Measurements from ENCODE around the gene TRIM29.

Gene TRIM29, protein sequence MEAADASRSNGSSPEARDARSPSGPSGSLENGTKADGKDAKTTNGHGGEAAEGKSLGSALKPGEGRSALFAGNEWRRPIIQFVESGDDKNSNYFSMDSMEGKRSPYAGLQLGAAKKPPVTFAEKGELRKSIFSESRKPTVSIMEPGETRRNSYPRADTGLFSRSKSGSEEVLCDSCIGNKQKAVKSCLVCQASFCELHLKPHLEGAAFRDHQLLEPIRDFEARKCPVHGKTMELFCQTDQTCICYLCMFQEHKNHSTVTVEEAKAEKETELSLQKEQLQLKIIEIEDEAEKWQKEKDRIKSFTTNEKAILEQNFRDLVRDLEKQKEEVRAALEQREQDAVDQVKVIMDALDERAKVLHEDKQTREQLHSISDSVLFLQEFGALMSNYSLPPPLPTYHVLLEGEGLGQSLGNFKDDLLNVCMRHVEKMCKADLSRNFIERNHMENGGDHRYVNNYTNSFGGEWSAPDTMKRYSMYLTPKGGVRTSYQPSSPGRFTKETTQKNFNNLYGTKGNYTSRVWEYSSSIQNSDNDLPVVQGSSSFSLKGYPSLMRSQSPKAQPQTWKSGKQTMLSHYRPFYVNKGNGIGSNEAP

DNA sequence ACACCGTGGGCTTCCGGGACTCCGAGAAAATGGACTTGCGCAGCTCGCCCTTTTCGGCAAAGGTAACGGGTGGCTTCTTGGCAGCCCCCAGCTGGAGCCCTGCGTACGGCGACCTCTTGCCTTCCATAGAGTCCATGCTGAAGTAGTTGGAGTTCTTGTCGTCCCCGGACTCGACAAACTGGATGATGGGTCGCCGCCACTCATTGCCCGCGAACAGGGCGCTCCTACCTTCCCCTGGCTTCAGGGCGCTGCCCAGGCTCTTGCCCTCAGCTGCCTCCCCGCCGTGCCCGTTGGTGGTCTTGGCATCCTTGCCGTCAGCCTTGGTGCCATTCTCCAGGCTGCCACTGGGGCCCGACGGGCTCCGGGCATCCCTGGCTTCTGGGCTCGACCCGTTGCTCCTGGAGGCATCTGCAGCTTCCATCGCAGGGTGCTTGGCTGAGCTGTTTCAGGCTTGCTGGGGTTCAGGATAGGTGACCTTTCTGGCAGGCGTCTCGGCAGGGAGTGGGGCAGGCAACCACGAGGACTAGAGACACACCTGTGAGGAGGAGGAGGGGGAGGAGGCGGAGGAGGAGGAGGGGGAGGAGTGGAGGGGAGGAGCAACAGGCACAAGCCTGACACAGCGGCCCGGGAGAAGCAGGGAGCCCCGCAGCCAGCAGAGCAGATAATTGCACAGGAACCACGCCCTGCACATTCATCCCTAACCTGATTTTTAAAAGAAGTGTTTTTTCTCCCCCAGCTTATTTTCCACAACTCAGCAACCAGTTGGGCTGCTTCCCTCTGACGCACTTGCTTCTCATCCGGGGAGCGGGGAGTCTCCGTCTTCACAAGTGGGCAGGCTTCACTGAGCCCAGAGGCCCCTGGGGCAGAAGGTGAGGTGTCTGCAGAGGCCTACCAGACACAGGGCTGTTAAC is at the start of gene TRIM29:
Gene TRIM29 (minus strand): TSS at position 503 of the 911 bp plus-strand sequence. CDS start 82 bp downstream, at position 421.
- peak; percentile 20 for DNase-seq (ENCODE audit: low spot score)
- in situ Hi-C loops (cut with MboI; ENCODE audit: low sequenced_read_pairs, unreplicated experiment) = no loop called here
- TF ChIP-seq, protein P1, sequence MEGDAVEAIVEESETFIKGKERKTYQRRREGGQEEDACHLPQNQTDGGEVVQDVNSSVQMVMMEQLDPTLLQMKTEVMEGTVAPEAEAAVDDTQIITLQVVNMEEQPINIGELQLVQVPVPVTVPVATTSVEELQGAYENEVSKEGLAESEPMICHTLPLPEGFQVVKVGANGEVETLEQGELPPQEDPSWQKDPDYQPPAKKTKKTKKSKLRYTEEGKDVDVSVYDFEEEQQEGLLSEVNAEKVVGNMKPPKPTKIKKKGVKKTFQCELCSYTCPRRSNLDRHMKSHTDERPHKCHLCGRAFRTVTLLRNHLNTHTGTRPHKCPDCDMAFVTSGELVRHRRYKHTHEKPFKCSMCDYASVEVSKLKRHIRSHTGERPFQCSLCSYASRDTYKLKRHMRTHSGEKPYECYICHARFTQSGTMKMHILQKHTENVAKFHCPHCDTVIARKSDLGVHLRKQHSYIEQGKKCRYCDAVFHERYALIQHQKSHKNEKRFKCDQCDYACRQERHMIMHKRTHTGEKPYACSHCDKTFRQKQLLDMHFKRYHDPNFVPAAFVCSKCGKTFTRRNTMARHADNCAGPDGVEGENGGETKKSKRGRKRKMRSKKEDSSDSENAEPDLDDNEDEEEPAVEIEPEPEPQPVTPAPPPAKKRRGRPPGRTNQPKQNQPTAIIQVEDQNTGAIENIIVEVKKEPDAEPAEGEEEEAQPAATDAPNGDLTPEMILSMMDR (IDR thresholded peaks at IDR 0.05; ENCODE audit: borderline replicate concordance, control extremely low read depth, extremely low read depth, insufficient read depth, missing control alignments) = no peak

- in situ Hi-C loops (cut with MboI; ENCODE audit: low sequenced_read_pairs, unreplicated experiment) = no loop called here
Measured at GRCh38 chr11:120186774-120187591, 49.1 kb upstream of the TRIM29 start.

GRCh38 chr11:120186456-120186773 is 48.5 kb upstream of the TRIM29 start:
- DNase-seq (ENCODE audit: low spot score) = no peak
- TF ChIP-seq, protein P1 (IDR thresholded peaks at IDR 0.05; ENCODE audit: borderline replicate concordance, control extremely low read depth, extremely low read depth, insufficient read depth, missing control alignments) = no peak
- in situ Hi-C loops (cut with MboI; ENCODE audit: low sequenced_read_pairs, unreplicated experiment) = no loop called here

More at GRCh38 chr11:120186774-120187591, 49.1 kb upstream of the TRIM29 start:
- DNase-seq (ENCODE audit: low spot score) = peak; percentile 64
- TF ChIP-seq, protein P1 (IDR thresholded peaks at IDR 0.05; ENCODE audit: borderline replicate concordance, control extremely low read depth, extremely low read depth, insufficient read depth, missing control alignments) = no peak

DNA sequence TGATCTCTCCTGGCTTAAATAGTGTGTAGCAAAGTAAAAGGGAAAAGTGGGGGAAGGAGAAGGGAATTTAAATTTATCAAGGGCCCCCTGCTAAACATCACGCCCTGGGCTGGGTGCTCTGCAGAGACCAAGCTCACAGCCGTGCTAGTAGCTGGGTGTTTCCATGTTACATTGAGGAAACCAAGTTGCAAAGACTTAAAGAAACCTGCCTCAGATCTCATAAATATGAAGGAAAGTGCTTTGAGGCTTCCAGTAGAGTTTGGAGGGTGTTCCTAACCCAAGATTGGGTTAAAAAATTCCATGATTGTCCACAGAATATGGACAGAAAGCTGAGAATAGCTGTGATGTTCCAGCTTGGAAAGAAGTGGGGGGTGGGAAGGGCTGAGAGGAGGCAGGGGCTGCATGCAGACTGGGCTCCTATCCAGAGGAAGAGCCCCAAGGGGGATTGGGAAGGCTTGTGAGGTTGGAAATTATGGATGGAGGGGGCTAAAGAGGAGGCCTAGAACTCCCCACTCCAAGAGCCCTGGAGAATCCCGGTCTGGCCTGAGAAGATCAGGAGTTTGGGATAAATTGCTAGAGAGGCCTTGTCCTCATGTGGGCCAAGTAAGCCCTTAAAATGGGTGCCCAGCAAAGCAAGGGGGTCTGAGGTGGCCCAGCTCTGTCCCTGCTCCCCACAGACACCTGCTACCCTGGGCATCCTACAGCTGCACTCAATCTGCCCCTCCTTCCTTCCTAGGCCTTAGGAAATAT is 48.0 kb upstream of the TRIM29 start:
- TF ChIP-seq, protein P1 (IDR thresholded peaks at IDR 0.05; ENCODE audit: borderline replicate concordance, control extremely low read depth, extremely low read depth, insufficient read depth, missing control alignments) = no peak
- DNase-seq (ENCODE audit: low spot score) = no peak
- in situ Hi-C loops (cut with MboI; ENCODE audit: low sequenced_read_pairs, unreplicated experiment) = no loop called here

GRCh38 chr11:120184946-120185705 is 47.2 kb upstream of the TRIM29 start:
- no peak for DNase-seq (ENCODE audit: low spot score)
- TF ChIP-seq, protein P1 (IDR thresholded peaks at IDR 0.05; ENCODE audit: borderline replicate concordance, control extremely low read depth, extremely low read depth, insufficient read depth, missing control alignments) = no peak
- in situ Hi-C loops (cut with MboI; ENCODE audit: low sequenced_read_pairs, unreplicated experiment) = no loop called here

Data from GM13976 (cell line).